ENCODE measurements around the gene TMSB4X.

The TMSB4X gene

GRCh38 chrX:12970691-12971202 lies 4.2 kb upstream of the TMSB4X start:
- no peak for TF ChIP-seq CTCF (IDR thresholded peaks at IDR 0.05)

GRCh38 chrX:12971282-12972003 lies 3.5 kb upstream of the TMSB4X start:
- no peak for TF ChIP-seq CTCF (IDR thresholded peaks at IDR 0.05)

GRCh38 chrX:12972243-12972642 lies 2.7 kb upstream of the TMSB4X start:
- TF ChIP-seq CTCF (IDR thresholded peaks at IDR 0.05), result no peak

DNA sequence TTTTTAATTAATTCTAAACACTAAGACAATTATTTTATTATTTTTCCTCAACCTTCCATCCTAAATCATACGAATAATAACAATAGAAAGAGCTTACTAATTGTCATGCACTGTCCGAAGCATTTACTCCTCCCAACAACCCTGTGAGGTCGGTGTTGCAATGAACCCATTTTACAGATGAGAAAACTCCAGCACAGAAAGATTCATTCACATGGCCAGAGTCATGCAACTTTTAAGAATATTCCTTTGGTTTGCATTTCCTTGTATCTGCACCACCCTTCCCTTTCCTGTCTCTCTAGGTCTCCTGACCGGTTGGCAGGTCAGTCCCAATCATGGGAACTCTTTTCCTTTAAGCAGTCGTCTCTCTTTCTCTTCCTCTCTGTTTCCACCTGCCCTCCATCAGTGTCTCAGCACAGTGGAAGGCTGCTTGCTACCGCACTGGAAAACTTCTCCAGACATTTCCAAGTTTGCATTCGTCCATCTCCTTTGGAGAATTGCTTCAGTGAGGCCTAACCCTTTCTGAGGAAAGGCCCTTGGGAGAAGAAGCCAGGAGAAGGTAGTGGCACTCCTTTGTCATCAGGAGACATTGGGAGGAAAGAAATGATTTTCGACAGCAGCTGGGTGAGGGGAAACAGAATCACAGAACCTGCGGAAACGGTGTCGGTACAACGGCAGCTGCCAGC lies 1.9 kb upstream of the TMSB4X start:
- no peak for TF ChIP-seq CTCF (IDR thresholded peaks at IDR 0.05)

DNA sequence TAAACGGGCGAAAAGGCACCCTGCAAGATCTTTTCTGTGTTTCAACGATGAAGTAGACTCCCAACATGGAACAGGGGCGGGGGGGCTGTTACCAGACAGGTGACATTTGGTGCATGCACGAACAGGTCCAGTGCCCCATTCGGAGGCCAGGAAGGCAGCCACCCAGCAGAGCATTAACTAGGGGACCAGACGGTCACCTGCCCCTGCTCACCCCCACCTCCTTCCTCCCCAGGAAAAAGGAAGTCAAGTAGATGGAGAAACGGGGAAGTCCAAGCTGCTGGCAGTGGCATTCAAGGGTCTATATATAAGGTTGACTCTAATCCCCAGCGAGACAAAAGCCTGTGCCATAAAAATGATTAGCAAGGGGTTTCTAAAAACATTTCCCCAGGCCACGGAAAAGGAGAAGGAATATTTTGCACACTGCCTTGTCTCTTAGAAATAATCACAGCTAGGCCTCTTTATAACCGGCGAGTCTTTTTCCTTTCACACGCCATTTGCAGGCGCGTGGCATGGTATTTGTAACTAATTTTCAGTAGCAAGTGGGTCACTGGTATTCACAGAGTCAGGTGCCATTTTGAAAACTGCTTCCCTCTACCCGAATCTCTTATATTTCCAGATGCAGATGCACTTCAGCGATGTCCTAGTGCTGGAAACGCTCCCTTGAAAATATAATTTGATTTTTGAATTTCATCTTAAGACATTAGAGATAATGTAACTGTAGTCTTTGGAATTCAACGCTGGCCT lies 1.2 kb upstream of the TMSB4X start:
- no peak for TF ChIP-seq CTCF (IDR thresholded peaks at IDR 0.05)

DNA sequence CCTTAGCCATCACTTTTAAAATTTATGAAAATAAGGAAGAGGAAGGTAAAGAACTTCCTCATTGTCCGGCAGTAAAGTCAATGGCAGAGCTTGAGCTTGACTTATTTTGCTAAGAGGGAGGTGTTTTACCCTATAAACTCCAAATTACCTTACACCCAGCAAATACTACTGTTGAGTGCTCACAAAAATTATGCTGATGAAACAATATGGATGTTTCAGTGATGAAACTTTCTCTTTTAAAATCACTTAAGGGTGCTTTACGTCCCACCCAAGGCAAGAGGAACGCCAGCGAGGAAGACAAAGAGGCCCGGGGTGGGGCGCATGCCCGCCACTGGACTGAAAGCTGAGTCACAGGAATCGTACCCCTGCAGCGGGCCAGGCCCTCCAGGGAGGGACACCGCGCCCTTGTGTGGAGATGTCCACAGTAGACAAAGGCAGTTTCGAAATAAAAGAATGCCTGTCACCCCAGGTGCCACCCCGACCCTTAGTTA lies 560 bp upstream of the TMSB4X start:
- no peak for TF ChIP-seq CTCF (IDR thresholded peaks at IDR 0.05)

GRCh38 chrX:12975670-12975965 lies 708 bp downstream of the TMSB4X start:
- no peak for TF ChIP-seq CTCF (IDR thresholded peaks at IDR 0.05)
